Adrenal gland (tissue), 12 donors: ENCODE results near the gene IL17RD. TPM values are rescaled to one million over a fixed set of nuclear protein-coding genes. Genes with fewer than 3 reads are reported as not detected.
A peak's percentile ranks its signal among the peaks of the same experiment; 100 is the strongest.

ENCODE experiments used
- DNase-seq, 7 donors: peaks; one replicate each; pipeline ENCODE4 v3.0.0-alpha.2; 2019 to 2020
- H3K27ac ChIP-seq, 5 donors: fragments of 200-600 bp; sonication (generic) in 4 of 5; 1 replicate in 3 of 5; 2 replicates in 2 of 5; pipeline versions ENCODE4 v1.5.1 to v1.8.0; 2016 to 2020; ENCODE audit warnings: mild to moderate bottlenecking in 1 of 5
- H3K27me3 ChIP-seq: fragments of 200-600 bp; 2 replicates; pipeline ENCODE4 v1.8.0; 2021
- H3K36me3 ChIP-seq, 2 donors: fragments of 200-600 bp; replicated peaks in 1 of 2; 1 replicate in 1 of 2; 2 replicates in 1 of 2; pipeline versions ENCODE4 v1.5.1 to v1.8.0; 2018 to 2022
- H3K4me1 ChIP-seq, 2 donors: fragments of 200-600 bp; replicated peaks in 1 of 2; 1 replicate in 1 of 2; 2 replicates in 1 of 2; pipeline versions ENCODE4 v1.5.1 to v1.8.0; 2018 to 2021
- H3K4me3 ChIP-seq, 4 donors: fragments of 200-600 bp; sonication (generic) in 3 of 4; one replicate each; pipeline ENCODE4 v1.5.1; 2016 to 2018
- H3K9me3 ChIP-seq, 3 donors: fragments of 200-600 bp; sonication (generic) in 1 of 3; replicated peaks in 1 of 3; 1 replicate in 2 of 3; 2 replicates in 1 of 3; pipeline versions ENCODE4 v1.5.1 to v1.8.0; 2016 to 2021
- CTCF ChIP-seq, 6 experiments: fragments of 450-650 bp in 4 of 6; fragments of 200-600 bp in 2 of 6; sonication (generic) in 1 of 6; IDR thresholded peaks; 1 replicate in 5 of 6; 2 replicates in 1 of 6; pipeline versions ENCODE4 v1.5.1 to v1.8.0; 2016 to 2021; ENCODE audit warnings: antibody characterized with exemption in 6 of 6, mild to moderate bottlenecking in 2 of 6, moderate library complexity in 1 of 6
- POLR2A ChIP-seq, 2 donors: fragments of 450-650 bp; IDR thresholded peaks; one replicate each; pipeline ENCODE4 v1.6.1; 2017; ENCODE audit warnings: antibody characterized with exemption in 2 of 2, mild to moderate bottlenecking in 2 of 2, moderate library complexity in 1 of 2
- WGBS, 4 donors: extraction: QIAGEN DNeasy Blood & Tissue Kit in 2 of 4; methylation state at CpG; one replicate each; pipeline versions ENCODE4 v1.1.5 to v1.1.7; 2013 to 2017; 5-methylcytosine and 5-hydroxymethylcytosine counted together
- intact Hi-C, 2 donors: fragments of 100-400 bp; cut with DNase I; formaldehyde crosslinking; loops; one replicate each; pipeline versions ENCODE4 v1.14.1 to v1.15.0; 2022 to 2023
- polyA plus RNA-seq, 3 donors: library from polyadenylated mRNA; stranded (reverse); fragments of 200-250 nt in 2 of 3; fragments of 350-450 nt in 1 of 3; fragmentation: Illumina TruSeq in 1 of 3; extraction: RNeasy Lipid Tissue Mini Kit (QIAGEN cat#74804) in 1 of 3; gene quantifications; one replicate each; pipeline ENCODE4 v1.2.3, GENCODE V29; 2013 to 2014
- total RNA-seq, 9 donors: library from RNA; depleted of rRNA in 4 of 9; stranded (reverse); fragments of >200 nt in 4 of 9; fragments of 120-200 nt in 1 of 9; fragmentation: NEBNext Ultra II Directional in 1 of 9; extraction: Animal tissue kit (Norgen Biotek cat#: 25700) in 1 of 9; gene quantifications; one replicate each; pipeline versions ENCODE4 v1.1.0 to v1.2.4, GENCODE V29; 2013 to 2023
- donor health status: healthy with polysubstance abuse.
- donor health status: Bipolar disorder and iron deficiency.
- donor health status: DM: yes; HTN: yes; CAD: no.
- donor health status: DM: no; HTN: no; CAD: no.
- donor health status: DM: no; HTN: no; CAD: no.
- donor health status: DM: yes; HTN: yes; CAD: no.

The IL17RD gene
- total and polyA plus RNA-seq, 12 donors, result 0.44 to 7.1 (median 1.5) TPM

GRCh38 chr3:57065588-57065987, 99.6 kb downstream of the IL17RD start:
- H3K27ac ChIP-seq, result peak overlapping the region in 1 of 5 donors; percentile 9
- no peaks in the 10 kb centered on the region for H3K36me3 ChIP-seq
- H3K4me3 ChIP-seq, result no peak overlapping the region
- H3K4me1 ChIP-seq, result peaks cover 9 to 26% of the 10 kb centered on the region in 2 donors
- H3K9me3 ChIP-seq, result no peaks in the 10 kb centered on the region
- TF ChIP-seq POLR2A (IDR thresholded peaks at IDR 0.05), result no peak
- TF ChIP-seq CTCF (IDR thresholded peaks at IDR 0.05), result no peak
- intact Hi-C loops, result no loop called here
- no peaks in the 10 kb centered on the region for H3K27me3 ChIP-seq
- 39 to 53% (median 45%) methylated on average over 3 of the region's 3 CpGs for WGBS, 4 donors
- peak in 5 of 7 donors; percentile 37 to 47 (median 43) for DNase-seq

- Histone ChIP-seq H3K4me1 (peaks cover 9 to 34% of the 10 kb centered on the region in 2 donors), H3K27me3 (no peaks in the 10 kb centered on the region), H3K36me3 (no peaks in the 10 kb centered on the region), H3K4me3 (no peak overlapping the region), H3K27ac (no peak overlapping the region), H3K9me3 (no peaks in the 10 kb centered on the region)
- TF ChIP-seq CTCF (IDR thresholded peaks at IDR 0.05), result no peak
- no peak for TF ChIP-seq POLR2A (IDR thresholded peaks at IDR 0.05)
- no peak for DNase-seq
- intact Hi-C loops, result no loop called here
- WGBS, 4 donors, result 60 to 76% (median 72%) methylated on average over 2 of the region's 2 CpGs
Observed at GRCh38 chr3:57064572-57064971, 100.6 kb downstream of the IL17RD start.

- no peak for TF ChIP-seq POLR2A (IDR thresholded peaks at IDR 0.05)
- no peak for TF ChIP-seq CTCF (IDR thresholded peaks at IDR 0.05)
- DNase-seq, result no peak
- no peaks in the 10 kb centered on the region for H3K9me3 ChIP-seq
- intact Hi-C loops, result no loop called here
- no peaks in the 10 kb centered on the region for H3K36me3 ChIP-seq
- no peak overlapping the region for H3K4me3 ChIP-seq
- H3K27ac ChIP-seq, result no peak overlapping the region
- WGBS, 4 donors, result 85 to 89% (median 87%) methylated on average over 6 of the region's 6 CpGs
- no peaks in the 10 kb centered on the region for H3K27me3 ChIP-seq
- H3K4me1 ChIP-seq, result peaks cover 9 to 34% of the 10 kb centered on the region in 2 donors
Observed at GRCh38 chr3:57064001-57064400, 101.2 kb downstream of the IL17RD start.

GRCh38 chr3:57063032-57063431, 102.1 kb downstream of the IL17RD start:
- no peak for DNase-seq
- no peaks in the 10 kb centered on the region for H3K9me3 ChIP-seq
- H3K27me3 ChIP-seq, result no peaks in the 10 kb centered on the region
- H3K27ac ChIP-seq, result peak overlapping the region in 2 of 5 donors; percentile 15 to 64
- peaks cover 9 to 27% of the 10 kb centered on the region in 2 donors for H3K4me1 ChIP-seq
- TF ChIP-seq POLR2A (IDR thresholded peaks at IDR 0.05), result no peak
- TF ChIP-seq CTCF (IDR thresholded peaks at IDR 0.05), result no peak
- intact Hi-C loops, result no loop called here
- no peak overlapping the region for H3K4me3 ChIP-seq
- WGBS, 4 donors, result 81 to 85% (median 84%) methylated on average over 5 of the region's 5 CpGs
- H3K36me3 ChIP-seq, result no peaks in the 10 kb centered on the region
